ENCODE measurements around the gene ZNF827.

DNA sequence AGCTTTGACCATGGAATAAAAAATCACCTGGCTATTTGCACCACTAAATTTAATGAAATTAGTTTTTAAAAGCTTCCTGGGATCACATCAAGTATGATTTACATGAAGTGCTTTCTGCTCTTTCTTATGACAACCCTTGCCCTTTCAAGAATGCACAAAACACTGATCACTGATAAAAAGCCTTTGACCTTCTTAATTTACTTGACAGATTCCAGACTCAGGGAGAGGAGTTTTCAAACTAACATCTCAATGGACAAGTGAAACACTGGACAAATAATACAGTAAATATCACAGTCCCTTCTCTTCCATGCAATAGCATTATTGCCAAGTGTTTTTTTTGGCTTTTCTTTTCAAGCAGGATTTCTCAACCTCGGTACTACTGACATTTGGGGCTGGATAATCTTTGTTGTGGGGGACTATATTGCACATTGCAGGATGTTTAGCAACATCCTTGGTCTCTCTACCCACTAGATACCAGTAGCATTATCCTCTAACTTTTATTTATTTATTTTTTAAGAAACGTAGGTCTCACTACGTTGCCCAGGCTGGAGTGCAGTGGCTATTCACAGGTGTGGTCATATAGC is 86.3 kb downstream of the ZNF827 start:
- TF ChIP-seq, protein P1, sequence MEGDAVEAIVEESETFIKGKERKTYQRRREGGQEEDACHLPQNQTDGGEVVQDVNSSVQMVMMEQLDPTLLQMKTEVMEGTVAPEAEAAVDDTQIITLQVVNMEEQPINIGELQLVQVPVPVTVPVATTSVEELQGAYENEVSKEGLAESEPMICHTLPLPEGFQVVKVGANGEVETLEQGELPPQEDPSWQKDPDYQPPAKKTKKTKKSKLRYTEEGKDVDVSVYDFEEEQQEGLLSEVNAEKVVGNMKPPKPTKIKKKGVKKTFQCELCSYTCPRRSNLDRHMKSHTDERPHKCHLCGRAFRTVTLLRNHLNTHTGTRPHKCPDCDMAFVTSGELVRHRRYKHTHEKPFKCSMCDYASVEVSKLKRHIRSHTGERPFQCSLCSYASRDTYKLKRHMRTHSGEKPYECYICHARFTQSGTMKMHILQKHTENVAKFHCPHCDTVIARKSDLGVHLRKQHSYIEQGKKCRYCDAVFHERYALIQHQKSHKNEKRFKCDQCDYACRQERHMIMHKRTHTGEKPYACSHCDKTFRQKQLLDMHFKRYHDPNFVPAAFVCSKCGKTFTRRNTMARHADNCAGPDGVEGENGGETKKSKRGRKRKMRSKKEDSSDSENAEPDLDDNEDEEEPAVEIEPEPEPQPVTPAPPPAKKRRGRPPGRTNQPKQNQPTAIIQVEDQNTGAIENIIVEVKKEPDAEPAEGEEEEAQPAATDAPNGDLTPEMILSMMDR (IDR thresholded peaks at IDR 0.05; ENCODE audit: poor library complexity), result no peak
- no peak for TF ChIP-seq EZH2phosphoT487 (IDR thresholded peaks at IDR 0.05; ENCODE audit: low read depth, severe bottlenecking, unreplicated experiment)
